Activated CD4-positive, CD25-positive, alpha-beta regulatory T cell treated with anti-CD3 and anti-CD28 coated beads, Interleukin-2, amount 50 U/mL, for 24 hours (primary cell): ENCODE data around the gene RILP.
"Not testable (repeated sequence)": the region's sequence is repeated elsewhere in the genome, so short reads cannot be mapped to it uniquely, and the experiment has no call there.

Experiments
- ATAC-seq, 2 donors: fragments of 150-1000 bp; cut with Tn5 transposase; one replicate each; pipeline ENCODE4 v1.10.0; 2021; ENCODE audit warnings: mild to moderate bottlenecking in 1 of 2, moderate library complexity in 1 of 2

The RILP gene, protein sequence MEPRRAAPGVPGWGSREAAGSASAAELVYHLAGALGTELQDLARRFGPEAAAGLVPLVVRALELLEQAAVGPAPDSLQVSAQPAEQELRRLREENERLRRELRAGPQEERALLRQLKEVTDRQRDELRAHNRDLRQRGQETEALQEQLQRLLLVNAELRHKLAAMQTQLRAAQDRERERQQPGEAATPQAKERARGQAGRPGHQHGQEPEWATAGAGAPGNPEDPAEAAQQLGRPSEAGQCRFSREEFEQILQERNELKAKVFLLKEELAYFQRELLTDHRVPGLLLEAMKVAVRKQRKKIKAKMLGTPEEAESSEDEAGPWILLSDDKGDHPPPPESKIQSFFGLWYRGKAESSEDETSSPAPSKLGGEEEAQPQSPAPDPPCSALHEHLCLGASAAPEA

DNA sequence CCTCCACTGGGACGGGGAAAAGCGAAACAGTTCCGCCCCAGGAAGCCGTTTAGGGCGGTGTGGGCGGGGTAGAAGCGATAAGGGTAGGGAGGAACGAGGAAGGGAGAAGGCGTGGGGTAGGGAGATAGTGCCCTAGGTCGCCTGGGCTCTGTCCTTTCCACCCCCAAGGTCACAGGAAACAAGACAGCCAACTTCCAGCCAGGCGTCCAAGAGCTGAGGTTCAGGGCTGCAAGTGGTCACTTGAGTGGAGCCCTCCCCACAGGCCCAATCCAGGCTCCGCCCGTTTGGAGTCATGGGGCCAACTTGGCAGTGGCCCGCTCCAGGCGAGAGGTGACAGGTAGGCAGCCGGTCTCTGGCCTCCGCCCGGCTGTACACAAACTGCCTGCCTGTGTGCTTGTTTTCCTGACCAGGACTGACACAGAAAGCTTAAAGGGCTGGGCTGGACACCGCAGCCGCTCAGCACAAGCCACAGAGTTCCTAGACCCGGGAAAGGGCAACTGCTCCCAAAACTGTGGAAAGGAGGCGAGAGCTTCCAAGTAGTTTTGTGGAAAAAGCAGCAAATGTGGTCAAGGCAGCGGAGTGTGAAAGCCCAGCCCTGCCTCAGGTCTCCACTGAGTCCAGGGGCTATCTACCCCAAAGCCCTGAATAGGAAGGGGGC, at the start of gene RILP:
Gene RILP (minus strand): TSS at position 23 of the 658 bp plus-strand sequence. CDS start 62 bp downstream, outside the sequence.
- peak; percentile 3 to 6 for ATAC-seq

DNA sequence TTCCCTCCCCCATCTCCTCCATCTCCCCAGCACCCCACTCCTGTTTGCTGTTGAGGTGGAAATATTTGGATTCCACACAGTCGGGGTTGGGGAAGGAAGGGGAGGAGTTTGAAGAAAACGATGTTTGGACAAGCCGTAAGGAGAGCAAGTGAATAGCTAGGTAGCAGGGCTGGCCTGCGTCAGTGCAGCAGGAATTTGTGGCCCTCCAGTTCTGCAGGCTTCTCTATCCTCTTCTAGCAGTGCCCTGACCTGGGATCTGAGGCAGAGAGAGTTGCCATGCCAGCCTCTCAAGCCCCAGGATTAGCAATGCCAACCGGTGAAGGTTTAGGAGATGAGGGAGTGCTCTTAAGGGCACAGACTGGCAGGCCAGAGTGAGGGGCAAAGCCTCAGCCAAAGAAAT, 48.0 kb upstream of the RILP start:
- no peak for ATAC-seq

DNA sequence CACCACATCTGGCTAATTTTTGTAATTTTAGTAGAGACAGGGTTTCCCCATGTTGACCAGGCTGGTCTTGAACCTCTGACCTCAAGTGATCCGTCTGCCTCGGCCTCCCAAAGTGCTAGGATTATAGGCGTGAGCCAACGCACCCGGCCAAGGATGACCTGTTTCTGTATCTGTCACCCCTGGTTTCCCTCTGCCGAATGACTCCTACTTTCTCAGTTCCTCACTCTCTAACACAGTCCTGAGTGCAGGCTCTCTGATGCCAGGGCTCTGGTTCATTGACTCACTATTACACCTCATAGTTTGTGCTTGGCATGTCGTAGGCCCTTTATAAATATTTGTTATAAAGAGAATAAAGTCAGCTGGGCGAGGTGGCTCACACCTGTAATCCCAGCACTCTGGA, 45.7 kb upstream of the RILP start:
- ATAC-seq: peak in 1 of 2 donors; percentile 36

DNA sequence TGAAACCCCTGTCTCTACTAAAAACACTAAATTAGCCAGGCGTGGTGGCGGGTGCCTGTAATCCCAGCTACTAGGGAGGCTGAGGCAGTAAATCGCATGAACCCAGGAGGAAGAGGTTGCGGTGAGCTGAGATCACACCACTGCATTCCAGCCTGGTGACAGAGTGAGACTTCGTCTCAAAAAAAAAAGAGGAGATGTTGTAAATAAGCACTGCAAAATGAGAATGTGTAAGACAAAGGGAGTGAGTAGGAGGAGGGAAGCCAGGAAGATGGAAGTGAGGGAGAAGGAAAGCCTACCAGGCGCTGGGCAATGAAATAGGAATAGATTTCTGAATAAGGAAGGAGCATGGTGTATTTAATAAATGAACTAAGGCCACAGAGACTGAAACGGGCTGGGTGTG, 43.7 kb upstream of the RILP start:
- no peak for ATAC-seq

- ATAC-seq: no peak
Measured at GRCh38 chr17:1690544-1691221, 41.0 kb upstream of the RILP start.

DNA sequence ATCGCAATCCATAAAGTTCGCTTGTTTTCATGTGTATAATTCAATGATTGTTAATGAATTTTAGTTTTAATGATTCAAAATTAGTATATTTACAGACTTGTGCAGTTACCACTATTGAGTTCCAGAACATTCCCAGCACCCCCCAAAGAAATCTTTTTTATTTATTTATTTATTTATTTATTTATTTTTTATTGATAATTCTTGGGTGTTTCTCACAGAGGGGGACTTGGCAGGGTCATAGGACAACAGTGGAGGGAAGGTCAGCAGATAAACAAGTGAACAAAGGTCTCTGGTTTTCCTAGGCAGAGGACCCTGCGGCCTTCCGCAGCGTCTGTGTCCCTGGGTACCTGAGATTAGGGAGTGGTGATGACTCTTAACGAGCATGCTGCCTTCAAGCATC, 38.7 kb upstream of the RILP start:
- not testable (repeated sequence) for ATAC-seq

GRCh38 chr17:1686086-1686485, 36.4 kb upstream of the RILP start:
- no peak for ATAC-seq

GRCh38 chr17:1684378-1685189, 34.9 kb upstream of the RILP start, which contains the start of gene PRPF8:
TSS of gene PRPF8 (minus strand) at chr17:1684867. CDS start at chr17:1684571, 296 bp downstream.
- peak; percentile 99 for ATAC-seq

- no peak for ATAC-seq
Measured at GRCh38 chr17:1683459-1683858, 33.8 kb upstream of the RILP start.

- no peak for ATAC-seq
Measured at GRCh38 chr17:1676401-1676800, 26.7 kb upstream of the RILP start.

GRCh38 chr17:1673041-1673785, 23.5 kb upstream of the RILP start:
- peak in 1 of 2 donors; percentile 19 for ATAC-seq

GRCh38 chr17:1663934-1664333, 14.3 kb upstream of the RILP start:
- ATAC-seq: not testable (repeated sequence)

- no peak for ATAC-seq
Measured at GRCh38 chr17:1661045-1661444, 11.4 kb upstream of the RILP start.

- ATAC-seq: no peak
Measured at GRCh38 chr17:1658100-1658499, 8.4 kb upstream of the RILP start.

DNA sequence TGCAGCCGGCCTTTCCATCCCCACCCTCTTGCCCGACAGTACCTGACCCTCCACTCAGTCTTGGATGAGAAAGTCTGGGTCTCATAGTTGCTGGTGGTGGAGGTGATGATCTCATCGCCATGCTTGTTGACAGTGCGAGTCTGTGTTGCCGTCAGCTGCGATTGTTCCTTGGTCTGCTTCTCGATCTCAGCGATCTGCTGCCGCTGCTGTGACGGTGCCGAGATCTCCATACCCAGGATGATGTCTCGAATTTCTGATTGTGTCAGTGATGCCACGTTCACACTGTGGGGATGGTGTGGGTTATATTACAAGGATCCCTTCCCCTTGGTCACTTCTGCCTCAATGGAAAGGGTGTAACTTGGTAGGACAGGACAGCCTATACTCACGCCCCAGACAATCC, 4.1 kb upstream of the RILP start:
- ATAC-seq: no peak

- not testable (repeated sequence) for ATAC-seq
Measured at GRCh38 chr17:1652794-1653193, 3.1 kb upstream of the RILP start.

- no peak for ATAC-seq
Measured at GRCh38 chr17:1651559-1651844, 1.8 kb upstream of the RILP start.

DNA sequence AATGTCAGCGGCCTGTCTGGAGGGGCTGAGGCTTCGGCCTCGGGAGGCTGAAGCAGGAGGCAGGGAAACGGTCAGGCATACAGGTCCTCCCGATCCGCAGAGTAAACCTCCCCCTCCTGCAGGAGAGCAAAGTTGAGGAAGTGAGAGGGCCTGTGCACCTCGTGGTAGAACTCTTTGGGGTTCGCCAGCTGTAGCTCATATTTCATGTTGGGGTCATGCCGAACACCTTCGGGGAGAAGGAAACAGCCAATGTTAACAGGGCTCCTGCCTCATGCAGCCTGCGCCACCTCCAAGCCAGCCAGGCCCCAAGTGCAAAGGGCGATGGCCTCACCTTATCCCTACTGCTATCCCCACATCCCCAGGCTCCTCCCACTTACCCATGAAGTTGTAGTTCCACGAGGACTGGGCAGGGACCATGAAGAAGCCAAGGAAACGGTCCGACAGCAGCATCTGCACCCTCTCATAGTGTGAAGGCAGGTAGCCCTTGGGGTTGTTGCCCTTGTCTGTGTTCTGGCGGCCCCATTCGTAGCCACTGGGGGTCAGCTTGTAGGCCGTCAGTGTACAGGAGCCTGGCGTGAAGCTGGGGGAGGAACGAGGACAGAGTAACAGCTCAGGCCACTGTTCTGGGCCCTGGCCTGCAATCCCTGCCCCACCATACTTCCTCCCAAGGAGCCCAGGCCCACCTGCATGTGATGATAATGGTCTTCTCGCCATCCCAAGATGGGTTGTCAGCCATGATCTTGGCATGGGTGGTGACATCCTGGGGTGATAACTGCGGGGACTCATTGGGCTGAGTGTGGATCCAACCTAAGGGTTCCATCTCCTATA, 1.3 kb upstream of the RILP start:
- no peak for ATAC-seq

GRCh38 chr17:1648963-1649843, 463 bp downstream of the RILP start:
- peak; percentile 71 to 74 for ATAC-seq
